NCI-H1694 treated with DMSO at 0.1 percent for 48 hours (cell line): Measurements from ENCODE around the gene AP3M1.
"Not testable (repeated sequence)": the region's sequence is repeated elsewhere in the genome, so short reads cannot be mapped to it uniquely, and the experiment has no call there.

ENCODE experiments used
- DNase-seq: peaks from one replicate; lab custom pipeline; 2025; lab: John Stamatoyannopoulos, UW

Gene AP3M1

DNA sequence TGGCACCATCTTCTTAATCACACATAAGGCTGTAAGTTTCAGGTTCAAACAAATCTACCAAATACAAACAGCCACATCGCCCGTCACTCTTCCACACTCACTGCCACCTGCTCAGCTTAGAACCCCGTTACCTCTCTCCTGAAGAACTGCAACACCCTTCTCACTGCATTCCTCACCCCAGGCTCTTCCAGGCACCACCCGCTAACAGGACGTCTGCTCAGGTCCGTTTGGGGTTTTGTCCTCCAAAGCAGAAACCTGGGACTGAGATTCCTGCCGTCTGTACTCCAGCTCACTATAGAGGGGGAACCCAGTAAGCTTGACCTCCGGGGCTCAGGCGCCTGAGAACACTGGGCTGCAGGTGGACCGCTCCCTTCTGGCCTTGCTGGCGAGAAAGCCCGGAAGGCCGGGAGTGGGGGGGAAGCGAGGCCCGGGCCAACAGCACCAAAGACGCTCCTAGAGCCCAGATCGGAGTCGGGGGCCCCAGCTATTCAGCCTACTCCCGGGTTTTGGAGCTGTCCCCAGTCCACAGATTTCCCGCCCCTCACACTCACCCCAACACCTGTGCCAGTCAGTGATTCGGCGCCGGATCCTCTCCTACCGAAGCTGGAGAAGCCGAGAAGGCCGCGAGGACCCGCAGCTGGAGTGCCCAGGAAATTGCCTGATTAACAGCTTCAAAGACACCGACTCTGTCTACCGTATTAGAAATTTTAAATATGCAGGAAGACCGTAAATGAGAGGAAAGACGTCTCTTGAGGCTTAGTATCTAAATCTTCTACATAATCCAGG, at the start of gene AP3M1:
Gene AP3M1 (minus strand): TSS at position 625 of the 786 bp plus-strand sequence. CDS start 12,449 bp downstream, outside the sequence.
- no peak for DNase-seq

DNA sequence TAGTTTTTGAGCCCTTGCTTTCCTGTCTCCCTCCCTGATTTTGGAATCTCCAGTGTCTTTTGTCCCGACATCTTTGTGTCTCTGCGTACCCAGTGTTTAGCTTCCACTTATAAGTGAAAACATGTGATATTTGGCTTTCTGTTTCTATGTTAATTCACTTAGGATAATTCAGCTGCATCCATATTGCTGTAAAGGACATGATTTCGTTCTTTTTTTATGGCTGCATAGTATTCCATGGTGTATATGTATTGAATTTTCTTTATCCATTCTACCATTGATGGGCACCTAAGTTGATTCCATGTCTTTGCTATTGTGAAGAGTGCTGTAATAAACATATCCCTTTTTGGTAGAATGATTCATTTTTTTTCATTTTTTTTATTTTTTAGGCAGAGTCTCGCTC, 48.7 kb upstream of the AP3M1 start:
- no peak for DNase-seq

DNA sequence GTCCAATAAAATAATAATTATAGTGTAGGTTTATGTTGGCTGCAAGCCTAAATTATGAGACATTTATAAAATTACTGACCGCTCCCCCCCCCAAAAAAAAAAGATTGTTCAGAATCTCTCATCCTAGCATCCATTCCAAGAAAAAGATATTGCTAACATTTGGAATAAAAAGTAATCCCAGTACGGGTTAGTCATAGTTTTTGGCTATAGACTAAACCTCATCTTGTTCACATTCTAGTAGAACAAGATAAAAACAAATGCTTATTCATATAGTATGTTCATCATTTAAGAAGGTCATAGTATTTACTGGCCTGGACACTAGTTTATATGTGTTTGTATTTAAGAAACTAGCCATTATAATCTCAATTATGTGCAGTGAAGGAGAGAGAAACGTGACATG, 44.4 kb upstream of the AP3M1 start:
- no peak for DNase-seq

- DNase-seq: no peak
Observed at GRCh38 chr10:74194545-74194944, 43.9 kb upstream of the AP3M1 start.

DNA sequence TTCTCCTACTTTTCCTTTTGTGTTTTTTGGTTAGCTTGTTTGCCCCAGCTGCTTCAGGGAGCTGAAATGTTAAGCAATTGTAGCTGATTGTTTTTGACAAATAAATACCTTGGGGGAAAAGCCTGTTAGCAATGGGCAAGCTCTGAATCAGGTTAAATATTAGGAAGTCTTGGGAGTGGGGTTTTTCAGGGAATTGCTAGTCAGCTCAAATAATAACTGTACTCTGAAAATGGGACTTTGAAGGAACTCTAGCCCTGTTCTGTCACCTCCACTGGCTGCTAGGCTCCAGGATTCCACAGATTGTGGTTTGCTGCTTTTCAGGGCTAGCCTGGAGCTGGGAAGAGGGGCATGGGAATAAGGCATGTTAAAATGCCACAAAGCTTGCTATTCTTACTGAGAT, 39.9 kb upstream of the AP3M1 start:
- DNase-seq: no peak

DNA sequence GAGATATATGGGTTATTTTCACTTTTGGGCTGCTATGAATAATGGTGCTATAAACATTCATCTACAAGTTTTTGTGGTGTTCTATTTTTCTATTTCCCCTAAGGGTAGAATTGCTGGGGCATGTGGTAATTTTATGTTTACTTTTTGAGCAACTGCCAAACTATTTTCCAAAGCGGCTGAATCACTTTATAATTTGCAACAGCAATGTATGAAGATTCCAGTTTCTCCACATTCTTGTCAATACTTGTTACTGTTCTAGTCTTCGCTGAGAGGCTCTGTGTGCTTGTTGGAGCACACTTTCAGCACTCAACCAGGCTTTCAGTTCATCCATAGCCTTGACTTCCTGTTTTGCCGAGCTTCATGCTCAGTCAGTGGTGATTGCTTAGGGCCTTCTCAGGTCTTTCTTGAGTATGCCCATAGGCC, 39.4 kb upstream of the AP3M1 start:
- DNase-seq: no peak

- DNase-seq: not testable (repeated sequence)
Observed at GRCh38 chr10:74188617-74189016, 38.0 kb upstream of the AP3M1 start.

DNA sequence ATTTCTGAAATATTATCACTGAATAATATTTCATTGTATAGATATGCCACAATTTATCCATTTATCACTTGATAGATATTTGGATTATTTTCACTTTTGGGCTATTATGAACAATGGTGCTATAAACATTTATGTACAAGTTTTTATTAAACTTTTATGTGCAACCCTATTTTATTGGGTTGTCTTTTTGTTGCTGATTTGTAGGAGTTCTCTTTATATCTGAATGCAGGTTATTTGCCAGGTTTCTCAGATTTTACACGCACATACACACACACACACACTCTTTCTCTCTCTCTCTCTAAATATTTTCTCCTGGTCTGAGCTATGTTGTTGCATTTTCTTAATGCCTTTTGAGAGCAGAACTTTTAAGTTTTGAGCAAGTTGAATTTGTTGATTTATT, 36.6 kb upstream of the AP3M1 start:
- DNase-seq: no peak

DNA sequence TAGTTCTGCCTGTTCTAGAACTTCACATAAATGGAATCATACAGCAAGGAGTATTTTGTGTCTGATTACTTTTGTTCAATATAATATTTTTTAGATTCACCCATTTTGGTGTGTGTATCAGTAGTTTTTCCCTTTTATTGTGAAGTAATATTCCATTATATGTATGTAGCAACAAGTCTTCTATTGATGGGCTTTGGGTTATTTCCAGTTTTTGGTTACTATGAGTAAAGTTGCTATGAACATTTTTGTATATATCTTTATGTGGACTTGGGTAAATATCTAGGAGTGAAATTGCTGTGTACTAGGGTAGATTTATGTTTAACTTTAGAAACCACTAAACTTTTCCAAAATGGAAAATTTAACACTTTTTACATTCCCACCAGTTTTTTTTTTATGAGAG, 36.0 kb upstream of the AP3M1 start:
- no peak for DNase-seq

DNA sequence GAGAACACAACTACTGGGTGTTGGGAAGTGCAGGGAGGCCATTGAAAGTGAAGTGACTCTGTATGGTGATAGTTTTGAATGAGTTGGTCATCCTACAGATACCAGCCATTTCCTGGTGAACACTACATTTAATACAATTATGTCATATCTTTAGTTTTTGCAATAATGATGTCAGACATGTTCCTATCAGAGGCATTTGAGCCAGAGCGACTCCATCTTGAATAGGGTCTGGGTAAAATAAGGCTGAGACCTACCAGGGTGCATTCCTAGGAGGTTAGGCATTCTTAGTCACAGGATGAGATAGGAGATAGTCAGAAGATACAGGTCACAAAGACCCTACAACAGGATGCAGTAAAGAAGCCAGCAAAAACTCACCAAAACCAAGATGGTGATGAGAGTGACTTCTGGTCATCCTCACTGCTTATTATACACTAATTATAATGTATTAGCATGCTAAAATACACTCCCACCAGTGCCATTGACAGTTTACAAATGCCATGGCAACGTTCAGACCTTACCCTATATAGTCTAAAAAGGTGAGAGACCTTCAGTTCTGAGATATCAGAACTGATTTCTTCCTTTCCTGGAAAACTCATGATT, 28.6 kb upstream of the AP3M1 start:
- DNase-seq: no peak

- no peak for DNase-seq
Observed at GRCh38 chr10:74178042-74178791, 27.6 kb upstream of the AP3M1 start.

DNA sequence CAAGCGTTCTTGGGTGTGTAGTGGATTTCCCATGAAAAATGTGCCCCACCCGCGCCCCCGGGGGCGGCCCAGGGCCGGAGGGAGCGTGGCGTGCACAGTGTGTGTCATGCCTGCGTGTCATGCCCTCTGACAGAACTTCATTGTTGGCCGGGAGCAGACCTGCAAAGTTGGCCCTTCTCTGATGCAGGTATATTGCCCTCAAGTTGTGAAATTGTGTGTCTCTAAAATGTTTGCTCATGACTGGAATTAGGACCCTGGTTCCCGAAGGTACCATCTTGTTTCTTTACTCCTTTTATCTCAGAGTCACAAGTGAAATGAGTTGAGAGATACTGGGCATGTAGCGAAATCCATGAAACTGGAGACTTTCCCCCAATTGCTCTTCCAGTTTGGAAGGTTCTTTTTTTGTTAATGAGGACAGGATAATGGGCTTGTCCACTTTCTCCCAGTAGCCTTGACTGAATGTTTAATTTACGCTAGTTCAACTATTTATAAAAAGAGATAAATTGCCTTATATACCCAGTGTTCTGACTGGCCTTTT, 26.6 kb upstream of the AP3M1 start:
- DNase-seq: no peak

- peak; percentile 86 for DNase-seq
Observed at GRCh38 chr10:74176380-74177139, 25.9 kb upstream of the AP3M1 start.

GRCh38 chr10:74175510-74176379, 25.1 kb upstream of the AP3M1 start:
- DNase-seq: no peak

- DNase-seq: no peak
Observed at GRCh38 chr10:74174521-74174920, 23.9 kb upstream of the AP3M1 start.

DNA sequence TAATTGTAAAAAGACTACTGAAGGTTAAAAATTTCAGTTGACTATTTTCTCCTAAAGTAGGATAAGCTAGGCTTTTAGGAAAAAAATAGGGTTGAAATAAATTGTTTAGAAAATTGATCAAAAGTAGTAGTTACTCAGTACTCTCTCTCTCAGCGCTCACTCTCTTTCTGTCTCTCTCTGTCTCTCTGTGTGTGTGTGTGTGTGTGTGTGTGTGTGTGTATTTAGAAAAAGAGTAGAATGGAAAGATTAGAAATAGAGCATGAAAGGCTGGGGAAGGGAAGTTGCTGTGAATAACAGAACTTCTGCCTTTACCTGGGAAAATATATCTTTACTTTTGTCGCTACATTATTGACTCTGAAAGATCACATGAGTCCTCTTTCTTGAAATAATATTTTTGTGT, 21.0 kb upstream of the AP3M1 start:
- DNase-seq: no peak

- DNase-seq: no peak
Observed at GRCh38 chr10:74167443-74167842, 16.8 kb upstream of the AP3M1 start.

GRCh38 chr10:74165530-74165901, 14.9 kb upstream of the AP3M1 start:
- no peak for DNase-seq

DNA sequence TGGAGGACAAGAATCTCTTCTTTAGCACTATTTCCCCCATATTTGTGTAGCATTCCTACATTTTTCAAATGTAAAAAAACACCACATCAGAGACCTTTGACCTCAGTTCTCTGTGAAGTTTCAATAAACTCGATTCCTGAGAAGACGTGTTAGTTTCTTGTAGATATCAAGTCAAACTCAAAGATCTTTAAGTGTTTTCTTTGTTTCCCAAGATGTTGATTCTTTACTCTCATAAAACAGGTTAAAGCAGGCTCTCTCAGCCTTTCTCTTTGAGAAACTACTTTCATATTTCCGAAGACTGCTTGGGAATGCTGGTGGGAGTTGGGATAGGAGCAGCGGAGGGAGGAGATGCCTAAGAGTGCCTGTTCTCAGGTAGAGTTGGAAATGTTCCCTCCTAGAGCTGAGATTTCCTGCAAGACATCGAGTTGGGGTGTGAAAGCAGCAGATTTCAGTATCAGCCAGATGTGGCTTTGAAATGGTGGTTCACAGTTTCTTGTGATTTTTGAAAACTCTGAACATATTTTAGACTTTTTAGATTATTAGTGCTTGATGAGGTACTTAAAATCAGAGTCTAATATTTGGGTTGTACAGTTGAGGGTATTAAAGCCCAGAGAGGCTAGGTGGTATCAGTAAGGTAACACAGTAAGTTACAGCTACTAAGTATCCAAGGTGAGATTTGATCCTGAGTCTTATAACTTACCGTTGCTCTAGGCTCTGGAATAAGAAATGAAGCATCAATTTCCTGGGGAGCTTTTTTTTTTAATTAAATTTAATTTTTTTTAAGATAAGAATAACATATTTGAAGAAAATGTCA, 14.3 kb upstream of the AP3M1 start:
- DNase-seq: no peak
